ENCODE results near the gene FAAP20. TPM values are rescaled to one million over a fixed set of nuclear protein-coding genes. Genes with fewer than 3 reads are reported as not detected.

FAAP20 gene
- total and polyA plus RNA-seq, 9 of the 15 experiments (the other 6 are each of a cell fraction or from before 2014, with no cell fraction given): 0.58 to 143 (median 9.9) TPM

DNA sequence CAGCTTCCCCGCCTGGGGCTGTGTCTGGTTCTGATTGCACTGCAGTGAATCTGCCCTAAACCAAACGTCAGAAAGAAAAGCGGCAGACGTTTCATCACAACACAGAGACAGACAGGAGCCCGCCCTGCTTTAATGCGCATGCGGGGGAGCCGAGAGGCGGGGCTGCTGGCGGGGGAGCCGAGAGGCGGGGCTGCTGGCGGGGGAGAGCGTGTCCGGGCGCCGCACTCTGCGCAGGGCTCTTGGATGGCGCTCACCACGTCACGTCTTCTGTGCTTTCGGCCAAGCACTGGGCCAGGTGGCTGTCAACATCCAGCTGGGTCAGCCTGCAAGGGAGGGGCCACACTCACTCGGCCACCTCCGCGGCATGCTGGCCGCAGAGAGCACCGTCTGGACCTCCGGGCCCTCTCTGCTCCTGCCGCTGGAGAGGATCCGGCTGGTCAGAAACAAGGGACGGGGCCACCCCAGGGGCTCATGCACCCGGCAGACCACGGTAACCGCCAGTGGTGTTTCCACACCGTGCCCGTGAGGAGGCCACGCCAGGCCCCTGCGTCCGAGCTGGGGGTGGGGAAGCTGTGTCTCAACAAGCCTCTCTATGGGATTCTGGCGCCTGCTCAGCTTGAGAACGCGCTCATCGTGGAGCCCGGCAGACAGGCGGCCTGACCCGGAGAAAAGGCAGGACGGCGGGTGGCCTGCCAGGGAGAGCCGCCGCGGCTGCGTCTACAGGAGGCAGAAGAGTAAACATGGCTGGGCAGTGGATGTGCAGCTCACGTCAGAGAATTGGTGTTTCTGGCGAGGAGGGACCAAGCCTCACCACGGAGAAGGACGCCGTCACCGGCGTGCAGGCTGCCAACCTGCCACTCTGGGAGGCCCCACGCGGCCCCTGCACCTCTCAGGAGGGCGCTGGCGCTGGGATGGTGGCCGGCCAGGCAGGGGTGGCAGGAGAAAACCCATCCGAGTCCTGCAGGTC, 4.8 kb downstream of the FAAP20 start (continued):
- TF ChIP-seq, protein P1, sequence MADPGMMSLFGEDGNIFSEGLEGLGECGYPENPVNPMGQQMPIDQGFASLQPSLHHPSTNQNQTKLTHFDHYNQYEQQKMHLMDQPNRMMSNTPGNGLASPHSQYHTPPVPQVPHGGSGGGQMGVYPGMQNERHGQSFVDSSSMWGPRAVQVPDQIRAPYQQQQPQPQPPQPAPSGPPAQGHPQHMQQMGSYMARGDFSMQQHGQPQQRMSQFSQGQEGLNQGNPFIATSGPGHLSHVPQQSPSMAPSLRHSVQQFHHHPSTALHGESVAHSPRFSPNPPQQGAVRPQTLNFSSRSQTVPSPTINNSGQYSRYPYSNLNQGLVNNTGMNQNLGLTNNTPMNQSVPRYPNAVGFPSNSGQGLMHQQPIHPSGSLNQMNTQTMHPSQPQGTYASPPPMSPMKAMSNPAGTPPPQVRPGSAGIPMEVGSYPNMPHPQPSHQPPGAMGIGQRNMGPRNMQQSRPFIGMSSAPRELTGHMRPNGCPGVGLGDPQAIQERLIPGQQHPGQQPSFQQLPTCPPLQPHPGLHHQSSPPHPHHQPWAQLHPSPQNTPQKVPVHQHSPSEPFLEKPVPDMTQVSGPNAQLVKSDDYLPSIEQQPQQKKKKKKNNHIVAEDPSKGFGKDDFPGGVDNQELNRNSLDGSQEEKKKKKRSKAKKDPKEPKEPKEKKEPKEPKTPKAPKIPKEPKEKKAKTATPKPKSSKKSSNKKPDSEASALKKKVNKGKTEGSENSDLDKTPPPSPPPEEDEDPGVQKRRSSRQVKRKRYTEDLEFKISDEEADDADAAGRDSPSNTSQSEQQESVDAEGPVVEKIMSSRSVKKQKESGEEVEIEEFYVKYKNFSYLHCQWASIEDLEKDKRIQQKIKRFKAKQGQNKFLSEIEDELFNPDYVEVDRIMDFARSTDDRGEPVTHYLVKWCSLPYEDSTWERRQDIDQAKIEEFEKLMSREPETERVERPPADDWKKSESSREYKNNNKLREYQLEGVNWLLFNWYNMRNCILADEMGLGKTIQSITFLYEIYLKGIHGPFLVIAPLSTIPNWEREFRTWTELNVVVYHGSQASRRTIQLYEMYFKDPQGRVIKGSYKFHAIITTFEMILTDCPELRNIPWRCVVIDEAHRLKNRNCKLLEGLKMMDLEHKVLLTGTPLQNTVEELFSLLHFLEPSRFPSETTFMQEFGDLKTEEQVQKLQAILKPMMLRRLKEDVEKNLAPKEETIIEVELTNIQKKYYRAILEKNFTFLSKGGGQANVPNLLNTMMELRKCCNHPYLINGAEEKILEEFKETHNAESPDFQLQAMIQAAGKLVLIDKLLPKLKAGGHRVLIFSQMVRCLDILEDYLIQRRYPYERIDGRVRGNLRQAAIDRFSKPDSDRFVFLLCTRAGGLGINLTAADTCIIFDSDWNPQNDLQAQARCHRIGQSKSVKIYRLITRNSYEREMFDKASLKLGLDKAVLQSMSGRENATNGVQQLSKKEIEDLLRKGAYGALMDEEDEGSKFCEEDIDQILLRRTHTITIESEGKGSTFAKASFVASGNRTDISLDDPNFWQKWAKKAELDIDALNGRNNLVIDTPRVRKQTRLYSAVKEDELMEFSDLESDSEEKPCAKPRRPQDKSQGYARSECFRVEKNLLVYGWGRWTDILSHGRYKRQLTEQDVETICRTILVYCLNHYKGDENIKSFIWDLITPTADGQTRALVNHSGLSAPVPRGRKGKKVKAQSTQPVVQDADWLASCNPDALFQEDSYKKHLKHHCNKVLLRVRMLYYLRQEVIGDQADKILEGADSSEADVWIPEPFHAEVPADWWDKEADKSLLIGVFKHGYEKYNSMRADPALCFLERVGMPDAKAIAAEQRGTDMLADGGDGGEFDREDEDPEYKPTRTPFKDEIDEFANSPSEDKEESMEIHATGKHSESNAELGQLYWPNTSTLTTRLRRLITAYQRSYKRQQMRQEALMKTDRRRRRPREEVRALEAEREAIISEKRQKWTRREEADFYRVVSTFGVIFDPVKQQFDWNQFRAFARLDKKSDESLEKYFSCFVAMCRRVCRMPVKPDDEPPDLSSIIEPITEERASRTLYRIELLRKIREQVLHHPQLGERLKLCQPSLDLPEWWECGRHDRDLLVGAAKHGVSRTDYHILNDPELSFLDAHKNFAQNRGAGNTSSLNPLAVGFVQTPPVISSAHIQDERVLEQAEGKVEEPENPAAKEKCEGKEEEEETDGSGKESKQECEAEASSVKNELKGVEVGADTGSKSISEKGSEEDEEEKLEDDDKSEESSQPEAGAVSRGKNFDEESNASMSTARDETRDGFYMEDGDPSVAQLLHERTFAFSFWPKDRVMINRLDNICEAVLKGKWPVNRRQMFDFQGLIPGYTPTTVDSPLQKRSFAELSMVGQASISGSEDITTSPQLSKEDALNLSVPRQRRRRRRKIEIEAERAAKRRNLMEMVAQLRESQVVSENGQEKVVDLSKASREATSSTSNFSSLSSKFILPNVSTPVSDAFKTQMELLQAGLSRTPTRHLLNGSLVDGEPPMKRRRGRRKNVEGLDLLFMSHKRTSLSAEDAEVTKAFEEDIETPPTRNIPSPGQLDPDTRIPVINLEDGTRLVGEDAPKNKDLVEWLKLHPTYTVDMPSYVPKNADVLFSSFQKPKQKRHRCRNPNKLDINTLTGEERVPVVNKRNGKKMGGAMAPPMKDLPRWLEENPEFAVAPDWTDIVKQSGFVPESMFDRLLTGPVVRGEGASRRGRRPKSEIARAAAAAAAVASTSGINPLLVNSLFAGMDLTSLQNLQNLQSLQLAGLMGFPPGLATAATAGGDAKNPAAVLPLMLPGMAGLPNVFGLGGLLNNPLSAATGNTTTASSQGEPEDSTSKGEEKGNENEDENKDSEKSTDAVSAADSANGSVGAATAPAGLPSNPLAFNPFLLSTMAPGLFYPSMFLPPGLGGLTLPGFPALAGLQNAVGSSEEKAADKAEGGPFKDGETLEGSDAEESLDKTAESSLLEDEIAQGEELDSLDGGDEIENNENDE (IDR thresholded peaks at IDR 0.05; ENCODE audit: low read depth, low read length): no peak
- TF ChIP-seq SMAD1 (IDR thresholded peaks at IDR 0.05; ENCODE audit: low read depth, low read length, partially characterized antibody): no peak
- no peak for TF ChIP-seq FOXA1 (IDR thresholded peaks at IDR 0.05; ENCODE audit: borderline replicate concordance)
- no peak; the same call in 1 of the 2 replicates for TF ChIP-seq TOE1 (IDR thresholded peaks at IDR 0.05; ENCODE audit: borderline replicate concordance)
- TF ChIP-seq TOE1 (CRISPR knock-in tag; IDR thresholded peaks at IDR 0.05; ENCODE audit: borderline replicate concordance, low read depth): no peak
- TF ChIP-seq FUS (optimal IDR thresholded peaks at IDR 0.05; ENCODE audit: low read depth, low read length): no peak
- peak; percentile 11 for TF ChIP-seq NCOA1 (IDR thresholded peaks at IDR 0.05; ENCODE audit: low read depth)
- TF ChIP-seq MCM2 (IDR thresholded peaks at IDR 0.05; ENCODE audit: low read depth): no peak
- no peak for TF ChIP-seq ZNF140 (CRISPR knock-in tag; IDR thresholded peaks at IDR 0.05)
- TF ChIP-seq TAF9B (IDR thresholded peaks at IDR 0.05; ENCODE audit: partially characterized antibody): peak; percentile 99
- TF ChIP-seq ZC3H11A (IDR thresholded peaks at IDR 0.05; ENCODE audit: low read depth, low read length): no peak
- TF ChIP-seq ESRRA (IDR thresholded peaks at IDR 0.05; ENCODE audit: borderline replicate concordance, low read depth): peak; percentile 16; the same call in 1 of the 2 replicates
- peak; percentile 98 for TF ChIP-seq NRF1 (conservative IDR thresholded peaks at IDR 0.05 in 1 of 2, IDR thresholded peaks at IDR 0.05 in 1 of 2)
- peak; percentile 72 for TF ChIP-seq POLR2A (conservative IDR thresholded peaks at IDR 0.05)
- TF ChIP-seq, protein P2, sequence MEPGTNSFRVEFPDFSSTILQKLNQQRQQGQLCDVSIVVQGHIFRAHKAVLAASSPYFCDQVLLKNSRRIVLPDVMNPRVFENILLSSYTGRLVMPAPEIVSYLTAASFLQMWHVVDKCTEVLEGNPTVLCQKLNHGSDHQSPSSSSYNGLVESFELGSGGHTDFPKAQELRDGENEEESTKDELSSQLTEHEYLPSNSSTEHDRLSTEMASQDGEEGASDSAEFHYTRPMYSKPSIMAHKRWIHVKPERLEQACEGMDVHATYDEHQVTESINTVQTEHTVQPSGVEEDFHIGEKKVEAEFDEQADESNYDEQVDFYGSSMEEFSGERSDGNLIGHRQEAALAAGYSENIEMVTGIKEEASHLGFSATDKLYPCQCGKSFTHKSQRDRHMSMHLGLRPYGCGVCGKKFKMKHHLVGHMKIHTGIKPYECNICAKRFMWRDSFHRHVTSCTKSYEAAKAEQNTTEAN (CRISPR knock-in tag; IDR thresholded peaks at IDR 0.05): no peak
- peak; percentile 58 for TF ChIP-seq SUPT5H (IDR thresholded peaks at IDR 0.05)
